HG03135 (cell line): ENCODE results near the gene ZC3H8.

ENCODE experiments used
- ATAC-seq: cut with Tn5 transposase; IDR thresholded peaks from one replicate; pipeline ENCODE4 v1.9.1; 2021; ENCODE audit warnings: mild to moderate bottlenecking, moderate library complexity; ENCODE audit not compliant: unreplicated experiment

ZC3H8 gene

DNA sequence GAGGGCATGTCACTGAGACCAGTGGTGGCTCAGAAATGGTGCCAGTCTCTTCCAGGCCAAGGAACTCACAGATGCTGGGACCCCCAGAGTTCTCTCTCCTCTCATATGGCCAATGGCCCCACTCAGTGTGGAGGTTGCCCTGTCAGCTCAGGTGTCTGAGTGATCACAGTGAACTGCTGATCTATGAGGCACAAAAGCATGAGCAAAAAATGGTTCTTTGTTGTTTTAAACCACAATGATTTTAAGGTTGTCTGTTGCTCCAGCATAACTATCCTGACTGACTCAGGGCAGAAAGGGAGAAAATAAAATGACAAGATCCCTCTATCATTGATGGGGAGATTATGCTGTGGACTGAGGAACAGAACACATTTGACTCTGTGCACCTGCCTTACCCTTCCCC lies 58.9 kb downstream of the ZC3H8 start:
- ATAC-seq = no peak

DNA sequence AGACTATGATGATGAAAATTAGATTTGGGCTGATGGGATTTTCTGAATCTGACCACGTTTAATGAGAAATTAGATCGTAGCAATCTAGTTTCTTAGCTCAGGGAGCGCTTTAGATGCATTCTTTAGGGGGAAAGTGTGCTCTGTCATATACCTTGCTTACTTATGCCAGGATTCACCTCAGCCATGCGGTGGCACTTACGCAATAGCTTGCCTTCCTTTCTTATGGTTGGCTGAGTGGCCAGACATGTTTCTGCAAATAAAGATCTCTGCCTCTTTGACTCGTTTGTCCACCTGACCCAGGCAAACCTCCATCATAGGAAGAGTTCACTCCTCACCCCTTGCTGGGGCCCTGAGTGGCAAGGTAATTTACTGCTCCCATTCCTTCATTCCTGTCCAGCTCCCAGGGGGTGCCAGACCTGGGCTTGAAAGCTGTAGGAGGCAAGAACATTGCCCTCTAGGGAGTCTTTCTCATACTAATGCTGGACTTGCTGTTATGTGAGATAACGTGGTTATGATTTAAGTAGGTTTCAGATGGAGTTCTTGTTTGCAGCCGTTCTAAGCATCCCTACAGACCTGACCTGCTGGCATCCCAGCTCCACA lies 59.6 kb downstream of the ZC3H8 start:
- ATAC-seq = no peak

DNA sequence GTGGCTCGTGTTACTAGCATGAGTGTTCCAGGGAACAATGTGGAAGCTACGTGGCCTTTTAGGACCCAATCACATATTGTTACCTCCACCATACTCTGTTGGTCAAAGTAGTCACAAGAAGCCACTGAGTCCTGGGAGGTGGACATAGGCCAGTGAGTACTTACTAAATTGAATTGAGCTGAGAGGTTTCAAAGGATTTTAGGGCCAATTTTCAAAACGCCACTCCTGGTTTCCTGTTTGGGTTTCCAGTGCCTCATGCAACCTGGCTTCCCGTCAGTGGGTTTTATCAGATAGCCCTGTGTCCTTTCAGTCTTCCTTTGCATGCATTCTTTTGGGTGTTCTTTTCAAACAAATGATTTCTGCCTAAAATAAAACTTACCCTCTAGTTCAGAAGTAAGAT lies 60.4 kb downstream of the ZC3H8 start:
- ATAC-seq = no peak

DNA sequence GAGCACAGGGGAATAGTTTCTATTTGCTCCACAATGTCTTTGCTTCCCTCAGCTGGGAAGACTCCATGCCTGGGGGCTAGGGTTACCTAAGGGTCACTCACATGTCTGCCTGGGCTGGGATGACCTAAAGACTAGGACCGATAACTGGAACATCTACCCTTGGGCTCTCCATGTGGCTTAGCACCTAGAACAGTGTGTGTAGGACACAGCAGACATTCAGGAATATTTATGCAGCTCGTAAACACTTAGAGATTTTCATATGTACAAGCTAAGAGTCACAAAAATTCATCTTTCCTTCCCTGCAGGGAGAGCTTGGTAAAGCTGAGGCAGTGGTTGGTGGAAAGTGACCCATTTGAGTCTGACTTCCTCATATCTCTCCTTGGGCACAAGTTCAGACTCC lies 60.8 kb downstream of the ZC3H8 start:
- ATAC-seq = no peak

DNA sequence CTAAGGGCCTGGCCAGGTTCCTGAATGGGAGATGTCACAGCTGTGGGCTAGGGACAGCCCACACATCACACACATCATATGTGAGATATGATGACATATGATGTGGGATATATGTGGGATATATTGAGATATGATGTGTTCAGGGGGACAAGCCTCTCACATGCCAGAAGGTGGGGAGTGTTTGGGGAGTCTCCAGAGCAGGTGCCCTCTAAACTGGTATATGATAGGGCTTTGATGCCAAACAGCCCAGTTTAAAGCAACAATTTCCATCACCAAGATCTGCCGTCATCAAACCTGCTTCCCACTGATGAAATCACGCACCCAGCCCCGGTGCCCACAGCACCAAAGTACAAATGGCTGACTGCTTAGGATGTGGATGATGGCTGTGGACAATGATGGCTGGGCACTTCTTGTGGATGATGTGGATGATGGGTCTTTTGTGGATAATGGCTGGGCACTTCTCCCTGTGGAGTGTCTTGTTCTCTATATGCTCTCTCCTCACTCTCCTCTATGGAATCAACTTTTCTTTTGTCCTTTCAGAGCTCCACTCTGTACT lies 65.8 kb downstream of the ZC3H8 start:
- ATAC-seq = no peak

DNA sequence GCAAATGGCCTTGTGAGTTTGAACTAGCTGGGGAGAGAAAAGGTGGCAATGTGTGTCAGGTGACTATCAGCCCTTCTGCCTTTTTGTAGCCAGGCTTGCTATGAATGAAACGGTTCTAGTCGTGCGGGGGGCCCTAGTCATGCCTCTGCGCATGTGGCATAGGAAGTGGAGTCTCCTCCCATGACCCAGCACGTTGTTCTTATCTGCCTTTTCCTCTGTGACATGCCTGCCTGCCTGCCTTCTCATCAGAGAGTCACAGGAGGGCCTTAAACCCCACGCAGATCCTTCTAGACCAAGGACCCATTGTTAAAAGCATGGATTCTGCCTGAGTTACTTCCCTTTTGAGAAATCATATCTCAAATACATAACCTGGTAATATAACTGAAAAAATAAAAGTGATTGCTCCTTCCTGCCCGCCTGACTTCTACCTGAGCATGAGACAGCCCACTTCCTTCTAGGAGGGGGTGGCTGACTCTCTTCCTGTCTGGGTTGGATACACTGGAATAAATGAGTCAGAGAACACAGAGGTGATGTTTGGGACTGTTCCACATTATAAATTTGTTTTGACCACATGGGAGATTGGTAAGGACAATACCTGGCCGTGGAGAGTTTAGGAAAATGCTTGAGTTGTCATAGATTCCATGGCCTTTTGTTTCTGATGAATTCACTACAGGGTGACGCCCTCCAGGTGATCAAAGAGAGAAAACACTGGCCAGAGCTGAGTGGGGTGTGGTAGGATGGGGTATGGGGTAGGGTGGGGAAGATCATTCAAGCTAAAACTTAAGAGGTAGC lies 66.8 kb downstream of the ZC3H8 start:
- no peak for ATAC-seq

DNA sequence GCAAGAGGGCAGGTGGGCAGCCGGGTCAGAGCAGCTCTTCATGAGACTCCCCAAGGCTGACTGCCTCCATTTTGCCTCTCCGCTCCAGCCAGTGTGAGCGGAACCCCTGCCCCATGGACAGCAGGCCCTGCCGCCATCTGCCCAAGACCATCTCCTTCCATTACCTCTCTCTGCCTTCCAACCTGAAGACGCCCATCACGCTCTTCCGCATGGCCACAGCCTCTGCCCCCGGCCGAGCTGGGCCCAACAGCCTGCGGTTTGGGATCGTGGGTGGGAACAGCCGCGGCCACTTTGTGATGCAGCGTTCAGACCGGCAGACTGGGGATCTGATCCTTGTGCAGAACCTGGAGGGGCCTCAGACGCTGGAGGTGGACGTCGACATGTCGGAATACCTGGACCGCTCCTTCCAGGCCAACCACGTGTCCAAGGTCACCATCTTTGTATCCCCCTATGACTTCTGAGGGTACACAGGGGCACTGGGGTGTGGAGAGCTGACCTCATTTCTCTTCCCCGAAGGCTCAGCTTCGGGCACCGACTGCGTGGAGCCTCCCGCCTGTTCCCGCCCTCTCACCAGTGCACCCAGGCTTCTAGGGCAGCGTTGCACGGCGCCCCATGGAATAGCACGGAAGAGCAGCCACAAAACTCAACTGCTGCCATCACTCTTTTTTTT lies 67.7 kb downstream of the ZC3H8 start:
- ATAC-seq = no peak

DNA sequence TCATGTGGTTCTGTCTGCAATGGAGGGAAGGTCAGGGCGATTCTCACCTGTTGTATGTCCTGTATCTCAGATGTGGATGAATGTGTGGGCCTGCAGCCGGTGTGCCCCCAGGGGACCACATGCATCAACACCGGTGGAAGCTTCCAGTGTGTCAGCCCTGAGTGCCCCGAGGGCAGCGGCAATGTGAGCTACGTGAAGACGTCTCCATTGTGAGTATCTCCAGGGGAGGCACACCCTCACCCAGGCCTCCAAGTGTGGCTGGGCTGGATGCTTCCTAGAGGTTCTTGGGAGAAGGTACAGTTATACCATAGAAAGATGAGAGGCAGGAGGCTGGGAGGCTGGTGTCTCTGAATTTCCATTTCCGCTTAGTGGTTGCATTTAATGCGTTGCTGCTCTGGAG lies 69.7 kb downstream of the ZC3H8 start:
- no peak for ATAC-seq

DNA sequence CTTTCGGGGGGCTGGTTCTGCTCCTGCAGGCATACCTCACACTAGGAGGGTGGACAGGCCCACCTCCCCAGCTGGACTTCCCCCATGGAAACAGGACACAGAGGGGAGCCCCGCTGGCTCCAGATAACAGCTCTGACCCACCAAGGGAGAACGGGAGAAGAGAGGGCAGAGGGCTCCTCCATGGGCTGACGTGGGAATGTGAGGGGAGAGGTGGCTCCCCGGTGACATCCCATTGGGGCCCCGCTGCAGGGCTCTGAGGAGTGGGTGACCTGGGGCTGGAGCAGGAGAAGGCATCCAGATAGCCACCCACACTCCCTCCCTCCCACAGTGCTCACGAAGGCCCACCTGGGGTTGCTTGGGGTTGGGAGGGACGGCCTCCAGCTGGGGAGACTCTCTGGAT lies 70.7 kb downstream of the ZC3H8 start:
- ATAC-seq = no peak

DNA sequence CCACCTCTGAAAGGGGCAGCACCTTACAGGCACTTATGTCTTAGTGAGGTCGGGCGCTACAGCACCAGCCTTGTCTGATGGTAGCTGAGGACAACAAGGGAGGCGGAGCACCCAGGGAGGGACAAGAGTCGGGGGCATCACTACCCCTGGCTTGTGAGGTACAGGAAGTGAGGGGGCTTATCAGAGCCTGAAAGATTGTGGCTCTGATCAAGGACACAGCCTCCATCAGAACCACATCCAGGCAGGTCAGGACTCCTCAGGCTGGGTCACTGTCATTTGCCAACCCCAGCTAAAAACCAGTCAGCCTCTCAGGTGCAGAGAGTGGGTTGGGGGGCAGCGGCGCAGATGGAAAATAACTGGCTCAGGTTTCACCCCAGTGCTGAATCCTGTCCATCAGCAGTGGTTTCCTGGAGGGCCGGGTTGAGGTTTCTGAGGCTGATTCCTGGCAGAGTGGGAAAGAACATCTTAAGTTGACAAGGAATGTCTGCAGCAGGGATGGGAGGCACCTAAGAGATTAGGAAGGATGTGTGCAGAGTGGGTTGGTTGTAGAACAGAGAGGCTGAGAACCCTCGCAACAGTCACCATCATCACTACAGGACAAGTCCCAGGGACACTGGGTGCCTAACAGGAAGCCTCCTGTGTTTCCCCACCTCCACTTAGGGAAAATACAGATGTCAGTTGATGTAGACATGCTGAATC lies 71.4 kb downstream of the ZC3H8 start:
- ATAC-seq = no peak

DNA sequence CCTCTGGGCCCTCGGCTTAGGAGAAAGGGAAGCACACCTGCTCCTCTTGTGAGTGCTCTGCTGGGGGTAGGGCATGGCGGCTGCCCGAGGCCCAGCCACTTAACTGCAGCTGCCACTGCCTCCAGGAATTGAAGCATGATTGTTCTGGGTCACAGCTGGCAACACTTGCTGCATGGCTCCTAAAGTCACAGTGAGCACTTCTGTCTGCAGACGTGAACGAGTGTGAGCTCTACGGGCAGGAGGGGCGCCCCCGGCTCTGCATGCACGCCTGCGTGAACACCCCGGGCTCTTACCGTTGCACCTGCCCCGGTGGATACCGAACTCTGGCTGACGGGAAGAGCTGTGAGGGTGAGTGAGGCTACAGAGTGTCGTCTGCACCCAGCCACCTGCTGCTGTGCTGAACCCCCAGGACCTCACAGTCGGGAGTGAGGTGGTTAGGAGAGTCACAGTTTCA lies 72.2 kb downstream of the ZC3H8 start:
- no peak for ATAC-seq

DNA sequence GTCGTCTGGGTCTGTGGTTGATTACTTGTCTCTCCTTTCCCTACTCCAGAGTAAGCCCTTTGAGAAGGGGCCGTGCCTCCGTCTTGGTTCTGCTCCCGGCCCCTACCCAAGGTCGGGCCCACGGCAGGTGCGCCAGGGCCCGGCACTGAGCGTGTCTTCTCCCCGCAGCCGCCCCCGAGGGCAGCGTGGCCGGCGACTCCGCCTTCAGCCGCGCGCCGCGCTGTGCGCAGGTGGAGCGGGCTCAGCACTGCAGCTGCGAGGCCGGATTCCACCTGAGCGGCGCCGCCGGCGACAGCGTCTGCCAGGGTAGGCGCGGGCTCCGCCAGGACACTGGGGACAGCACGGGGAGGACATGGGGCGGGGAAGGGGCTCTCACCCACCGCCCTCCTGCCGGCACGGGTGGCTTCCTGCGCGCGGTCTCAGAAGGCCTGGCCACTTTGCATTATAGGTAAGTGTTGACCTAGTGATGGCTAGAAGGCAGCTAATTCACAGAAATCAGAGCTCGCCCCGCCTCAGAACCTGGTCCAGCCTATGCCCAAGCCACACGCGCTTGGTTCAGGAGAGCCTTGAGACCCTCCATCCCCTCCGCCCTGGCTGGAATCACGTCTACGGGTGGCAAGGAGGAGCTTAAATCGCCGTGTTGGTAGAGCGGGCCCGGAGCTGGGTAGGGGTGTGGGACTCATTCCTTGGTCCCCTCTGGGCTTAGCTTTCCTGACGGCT lies 73.1 kb downstream of the ZC3H8 start:
- no peak for ATAC-seq

DNA sequence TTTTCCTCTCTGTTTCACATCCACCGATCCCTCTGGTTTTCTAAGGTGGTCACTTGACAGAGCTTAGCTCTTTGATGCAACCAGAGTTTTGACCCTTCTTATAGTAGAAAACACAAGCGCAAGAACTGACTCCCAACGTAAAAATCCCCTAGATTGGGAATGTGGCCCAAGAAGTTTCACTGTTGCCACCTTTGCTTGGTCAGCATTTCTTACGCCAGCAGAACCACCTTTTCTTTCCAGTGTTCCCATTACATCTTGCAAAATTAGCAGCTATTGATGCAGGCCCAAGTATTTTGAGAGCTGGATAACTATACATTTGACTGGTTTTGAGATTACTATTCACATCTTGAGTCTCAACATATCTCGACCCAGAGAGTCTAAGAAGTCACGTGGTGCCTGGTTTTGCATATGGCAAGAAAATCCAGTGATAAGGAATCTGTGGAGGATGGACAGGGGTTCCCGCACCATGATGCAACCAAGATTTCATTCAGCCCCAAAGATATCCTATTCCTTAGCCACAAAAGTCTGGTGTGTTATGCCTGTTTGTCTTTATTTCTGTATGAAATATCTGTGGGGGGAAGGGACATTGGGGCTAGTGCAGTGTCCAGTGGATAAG lies 78.8 kb downstream of the ZC3H8 start:
- no peak for ATAC-seq

DNA sequence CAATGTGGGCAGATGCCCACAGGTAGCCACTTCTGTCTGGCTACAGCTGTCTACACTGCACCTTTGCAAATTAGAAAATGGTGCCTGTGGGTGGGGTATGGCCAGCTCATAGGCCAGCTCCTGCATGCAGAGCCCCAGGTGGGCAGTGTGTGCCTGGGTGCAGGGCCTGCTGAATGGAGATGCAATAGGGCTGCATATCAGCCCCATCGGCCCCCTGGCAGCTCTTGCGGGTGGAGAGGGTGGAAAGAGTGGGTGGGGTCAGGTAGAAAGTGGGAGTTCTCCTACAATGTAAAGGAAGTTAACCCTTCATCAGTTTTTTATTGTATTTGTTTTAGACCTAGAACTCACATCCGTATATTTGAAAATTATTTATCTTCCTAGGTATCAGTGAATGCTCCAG lies 79.5 kb downstream of the ZC3H8 start:
- no peak for ATAC-seq

DNA sequence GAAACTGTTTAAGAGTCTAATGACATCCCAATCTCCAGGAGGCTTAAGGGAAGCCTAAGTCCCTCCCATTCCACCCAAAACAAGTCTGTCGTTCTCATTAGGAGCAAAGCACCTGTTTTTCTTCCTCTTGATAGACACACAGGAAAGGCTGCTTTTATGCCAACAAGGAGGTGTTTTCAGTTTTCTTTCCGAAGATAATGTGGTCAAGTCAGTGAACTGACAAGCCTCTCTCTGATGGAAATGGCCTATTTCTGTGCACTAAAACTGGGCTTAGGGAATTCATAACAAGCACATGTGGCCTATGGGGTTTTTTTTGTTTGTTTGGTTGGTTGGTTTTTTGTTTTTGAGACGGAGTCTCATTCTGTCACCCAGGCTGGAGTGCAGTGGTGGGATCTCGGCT lies 80.5 kb downstream of the ZC3H8 start:
- no peak for ATAC-seq

DNA sequence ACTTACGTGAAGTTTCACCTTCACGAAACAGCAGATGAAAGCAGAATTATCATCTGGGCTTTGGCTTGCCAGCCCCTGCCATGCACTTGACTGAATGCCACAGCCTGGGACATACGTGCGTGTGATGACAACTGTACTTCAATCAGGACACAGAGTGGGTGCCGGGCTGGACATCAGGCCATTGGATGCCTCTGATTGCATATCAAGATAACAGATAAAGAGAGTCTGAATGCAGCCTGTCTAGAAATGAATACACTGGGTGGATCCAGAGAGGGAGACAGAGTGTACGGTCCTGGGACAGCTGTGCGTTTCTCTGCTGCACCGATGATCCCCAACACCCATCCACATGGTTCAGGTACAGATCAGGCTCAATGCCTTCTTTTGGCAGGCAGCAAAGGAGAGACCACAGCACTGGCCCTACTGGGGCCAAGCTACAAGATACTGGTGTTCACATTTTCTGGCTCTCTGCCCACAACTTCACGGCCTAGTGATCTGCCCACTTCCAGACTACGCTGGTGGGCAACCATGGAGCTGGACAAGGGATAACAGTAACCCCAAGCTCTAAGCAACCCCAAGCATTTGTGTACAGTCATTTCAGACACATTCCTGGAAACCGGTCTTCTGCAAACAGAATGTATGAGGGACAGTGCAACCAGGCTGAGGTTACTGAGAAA lies 81.1 kb downstream of the ZC3H8 start:
- ATAC-seq = no peak

DNA sequence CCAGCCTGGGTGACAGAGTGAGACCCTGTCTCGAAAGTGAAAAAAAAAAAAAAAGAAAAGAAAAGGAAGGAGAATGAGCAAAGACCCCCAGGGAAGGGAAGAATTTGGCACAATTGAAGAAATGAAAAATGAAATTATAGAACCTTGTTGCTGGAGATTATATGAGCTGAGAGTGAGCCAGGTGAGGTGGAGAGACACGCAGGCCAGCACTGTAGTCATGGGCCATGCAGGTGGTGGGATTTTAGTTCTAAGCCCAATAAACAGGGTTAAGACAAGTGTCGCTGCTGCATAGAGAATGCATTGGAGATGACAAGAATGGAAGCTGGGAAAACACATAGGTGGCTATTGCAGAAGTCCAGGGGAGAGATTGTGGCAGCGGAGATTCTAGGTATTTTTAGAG lies 84.3 kb downstream of the ZC3H8 start:
- ATAC-seq = no peak

DNA sequence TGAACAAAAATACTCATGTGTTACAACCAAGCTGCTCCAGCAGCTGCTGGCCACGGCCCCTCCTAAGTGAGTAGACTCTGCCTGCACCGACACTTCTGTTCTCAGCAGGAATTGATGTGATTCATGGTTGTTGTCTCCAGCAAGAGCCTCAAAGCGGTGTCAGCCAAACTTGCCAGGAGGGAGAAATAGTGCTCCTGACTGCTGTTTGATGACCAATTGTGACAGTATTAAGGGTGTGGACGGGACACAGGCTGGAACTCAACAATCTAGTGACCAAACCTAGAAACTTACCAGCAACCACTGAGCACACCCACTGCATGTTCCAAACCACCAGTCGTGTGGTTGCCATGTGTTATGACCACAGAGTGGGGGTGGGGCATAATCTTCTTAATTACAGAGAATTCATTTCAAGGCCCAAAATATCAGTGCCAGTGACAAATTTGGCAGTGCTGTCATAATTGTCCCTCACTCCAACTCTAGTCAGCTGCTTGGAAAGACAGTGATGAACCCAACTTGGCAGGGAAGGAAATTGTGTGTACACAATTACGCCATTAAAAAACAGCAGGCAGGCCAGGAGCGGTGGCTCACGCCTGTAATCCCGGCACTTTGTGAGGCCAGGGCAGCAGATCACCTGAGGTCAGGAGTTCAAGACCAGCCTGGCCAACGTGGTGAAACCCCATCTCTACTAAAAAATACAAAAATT lies 86.3 kb downstream of the ZC3H8 start:
- ATAC-seq = no peak
